ENCODE results near the gene OPA3.

DNA sequence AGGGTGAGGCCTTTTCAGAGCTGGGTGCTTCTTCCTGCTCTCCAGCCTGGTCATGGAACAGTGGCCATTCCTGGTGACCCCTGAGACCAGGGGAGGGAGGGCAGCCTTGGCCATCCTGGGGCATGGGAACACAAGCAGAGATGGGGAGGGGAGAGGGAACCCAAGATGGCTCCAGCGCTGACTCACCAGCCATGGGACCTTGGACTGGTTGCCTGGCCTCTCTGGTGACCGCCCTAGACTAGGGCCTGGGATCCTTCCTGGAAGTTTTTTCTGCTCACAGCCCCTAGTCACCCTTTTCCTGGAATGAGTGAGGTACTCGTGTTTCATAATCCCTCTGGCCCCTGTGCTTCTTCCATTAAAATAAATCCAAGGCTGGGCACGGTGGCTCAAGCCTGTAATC lies 3.3 kb upstream of the OPA3 start:
- TF ChIP-seq, protein P1, sequence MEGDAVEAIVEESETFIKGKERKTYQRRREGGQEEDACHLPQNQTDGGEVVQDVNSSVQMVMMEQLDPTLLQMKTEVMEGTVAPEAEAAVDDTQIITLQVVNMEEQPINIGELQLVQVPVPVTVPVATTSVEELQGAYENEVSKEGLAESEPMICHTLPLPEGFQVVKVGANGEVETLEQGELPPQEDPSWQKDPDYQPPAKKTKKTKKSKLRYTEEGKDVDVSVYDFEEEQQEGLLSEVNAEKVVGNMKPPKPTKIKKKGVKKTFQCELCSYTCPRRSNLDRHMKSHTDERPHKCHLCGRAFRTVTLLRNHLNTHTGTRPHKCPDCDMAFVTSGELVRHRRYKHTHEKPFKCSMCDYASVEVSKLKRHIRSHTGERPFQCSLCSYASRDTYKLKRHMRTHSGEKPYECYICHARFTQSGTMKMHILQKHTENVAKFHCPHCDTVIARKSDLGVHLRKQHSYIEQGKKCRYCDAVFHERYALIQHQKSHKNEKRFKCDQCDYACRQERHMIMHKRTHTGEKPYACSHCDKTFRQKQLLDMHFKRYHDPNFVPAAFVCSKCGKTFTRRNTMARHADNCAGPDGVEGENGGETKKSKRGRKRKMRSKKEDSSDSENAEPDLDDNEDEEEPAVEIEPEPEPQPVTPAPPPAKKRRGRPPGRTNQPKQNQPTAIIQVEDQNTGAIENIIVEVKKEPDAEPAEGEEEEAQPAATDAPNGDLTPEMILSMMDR (IDR thresholded peaks at IDR 0.05) = no peak
- no peak for TF ChIP-seq POLR2A (IDR thresholded peaks at IDR 0.05)

Measured in ovary (tissue), 3 donors.